ENCODE data around the gene TCP1. TPM values are rescaled to one million over a fixed set of nuclear protein-coding genes. Genes with fewer than 3 reads are reported as not detected.

Gene TCP1
- total and polyA plus RNA-seq, 2 of the 13 experiments (the other 11 are each of a cell fraction or from before 2014, with no cell fraction given): 116 to 553 TPM

DNA sequence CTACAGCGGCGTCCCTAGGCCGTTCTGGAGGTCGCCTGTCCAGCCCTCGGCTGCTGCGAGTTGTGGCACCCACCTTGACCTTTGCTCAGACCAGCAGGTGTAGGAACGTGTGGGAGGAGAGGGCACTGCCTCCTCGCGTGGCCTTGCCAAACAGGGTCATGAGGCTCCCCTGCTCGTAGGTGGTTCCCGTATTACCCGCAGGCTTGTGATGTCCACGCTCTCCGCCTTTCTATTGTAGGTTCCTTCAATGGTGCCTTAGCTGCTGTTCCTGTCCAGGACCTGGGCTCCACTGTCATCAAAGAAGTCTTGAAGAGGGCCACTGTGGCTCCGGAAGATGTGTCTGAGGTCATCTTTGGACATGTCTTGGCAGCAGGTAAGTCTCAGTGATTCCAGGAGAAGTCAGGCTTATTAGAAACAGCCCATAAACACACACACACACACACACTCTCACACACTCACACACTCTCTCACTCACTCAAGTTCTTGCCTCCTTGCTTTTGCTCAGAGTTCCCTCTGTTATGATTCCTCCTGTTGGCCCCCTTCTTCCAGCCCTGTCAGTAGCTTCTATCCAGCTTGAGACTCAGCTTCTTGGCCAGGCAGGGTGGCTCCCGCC, 26.6 kb downstream of the TCP1 start (continued):
- TF ChIP-seq ARNT2 (CRISPR knock-in tag; IDR thresholded peaks at IDR 0.05; ENCODE audit: low read depth) (peak; percentile 8; the same call in 1 of the 2 replicates), KAT7 (CRISPR knock-in tag; IDR thresholded peaks at IDR 0.05; ENCODE audit: borderline replicate concordance) (no peak), AKAP8 (CRISPR knock-in tag; IDR thresholded peaks at IDR 0.05) (peak; percentile 81; the same call in 1 of the 2 replicates), RXRB (CRISPR knock-in tag; IDR thresholded peaks at IDR 0.05; ENCODE audit: borderline replicate concordance) (peak; percentile 85), ZNF382 (CRISPR knock-in tag; IDR thresholded peaks at IDR 0.05; ENCODE audit: borderline replicate concordance) (no peak), ZMAT3 (CRISPR knock-in tag; conservative IDR thresholded peaks at IDR 0.05) (no peak), HIVEP1 (CRISPR knock-in tag; IDR thresholded peaks at IDR 0.05) (peak; percentile 84; the same call in 1 of the 2 replicates), ZNF747 (CRISPR knock-in tag; IDR thresholded peaks at IDR 0.05; ENCODE audit: borderline replicate concordance) (0 out of 2 replicates have a peak, but pooled peaks have one; percentile 2), ZNF552 (CRISPR knock-in tag; IDR thresholded peaks at IDR 0.05; ENCODE audit: borderline replicate concordance) (0 out of 2 replicates have a peak, but pooled peaks have one; percentile 70), NFAT5 (CRISPR knock-in tag; IDR thresholded peaks at IDR 0.05) (0 out of 2 replicates have a peak, but pooled peaks have one; percentile 59), ZZZ3 (CRISPR knock-in tag; IDR thresholded peaks at IDR 0.05; ENCODE audit: borderline replicate concordance) (no peak; the same call in 1 of the 2 replicates), MXD4 (CRISPR knock-in tag; IDR thresholded peaks at IDR 0.05) (peak; percentile 58; the same call in 1 of the 2 replicates), ZFY (CRISPR knock-in tag; IDR thresholded peaks at IDR 0.05) (no peak), ZNF782 (CRISPR knock-in tag; IDR thresholded peaks at IDR 0.05; ENCODE audit: borderline replicate concordance) (no peak), BCL3 (CRISPR knock-in tag; IDR thresholded peaks at IDR 0.05) (peak; percentile 87), NCOR1 (IDR thresholded peaks at IDR 0.05; ENCODE audit: borderline replicate concordance, low read length) (peak; percentile 4; the same call in 1 of the 2 replicates), KAT2B (IDR thresholded peaks at IDR 0.05; ENCODE audit: borderline replicate concordance, low read depth, low read length) (no peak), MXI1 (IDR thresholded peaks at IDR 0.05; ENCODE audit: borderline replicate concordance, low read depth, low read length) (peak; percentile 24; the same call in 1 of the 3 replicates), NR2F6 (IDR thresholded peaks at IDR 0.05) (peak; percentile 91), NR2F6 (CRISPR knock-in tag; IDR thresholded peaks at IDR 0.05) (peak; percentile 95), ZFP1 (CRISPR knock-in tag; IDR thresholded peaks at IDR 0.05) (no peak)
- TF ChIP-seq, protein P1, sequence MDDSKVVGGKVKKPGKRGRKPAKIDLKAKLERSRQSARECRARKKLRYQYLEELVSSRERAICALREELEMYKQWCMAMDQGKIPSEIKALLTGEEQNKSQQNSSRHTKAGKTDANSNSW (CRISPR knock-in tag; IDR thresholded peaks at IDR 0.05; ENCODE audit: borderline replicate concordance): no peak; the same call in 1 of the 2 replicates
- TF ChIP-seq, protein P2, sequence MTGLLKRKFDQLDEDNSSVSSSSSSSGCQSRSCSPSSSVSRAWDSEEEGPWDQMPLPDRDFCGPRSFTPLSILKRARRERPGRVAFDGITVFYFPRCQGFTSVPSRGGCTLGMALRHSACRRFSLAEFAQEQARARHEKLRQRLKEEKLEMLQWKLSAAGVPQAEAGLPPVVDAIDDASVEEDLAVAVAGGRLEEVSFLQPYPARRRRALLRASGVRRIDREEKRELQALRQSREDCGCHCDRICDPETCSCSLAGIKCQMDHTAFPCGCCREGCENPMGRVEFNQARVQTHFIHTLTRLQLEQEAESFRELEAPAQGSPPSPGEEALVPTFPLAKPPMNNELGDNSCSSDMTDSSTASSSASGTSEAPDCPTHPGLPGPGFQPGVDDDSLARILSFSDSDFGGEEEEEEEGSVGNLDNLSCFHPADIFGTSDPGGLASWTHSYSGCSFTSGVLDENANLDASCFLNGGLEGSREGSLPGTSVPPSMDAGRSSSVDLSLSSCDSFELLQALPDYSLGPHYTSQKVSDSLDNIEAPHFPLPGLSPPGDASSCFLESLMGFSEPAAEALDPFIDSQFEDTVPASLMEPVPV (CRISPR knock-in tag; IDR thresholded peaks at IDR 0.05): 0 out of 2 replicates have a peak, but pooled peaks have one; percentile 7

All from HepG2 (cell line).